ENCODE data around the gene NFIX.
A peak's percentile ranks its signal among the peaks of the same experiment; 100 is the strongest.

Gene NFIX

DNA sequence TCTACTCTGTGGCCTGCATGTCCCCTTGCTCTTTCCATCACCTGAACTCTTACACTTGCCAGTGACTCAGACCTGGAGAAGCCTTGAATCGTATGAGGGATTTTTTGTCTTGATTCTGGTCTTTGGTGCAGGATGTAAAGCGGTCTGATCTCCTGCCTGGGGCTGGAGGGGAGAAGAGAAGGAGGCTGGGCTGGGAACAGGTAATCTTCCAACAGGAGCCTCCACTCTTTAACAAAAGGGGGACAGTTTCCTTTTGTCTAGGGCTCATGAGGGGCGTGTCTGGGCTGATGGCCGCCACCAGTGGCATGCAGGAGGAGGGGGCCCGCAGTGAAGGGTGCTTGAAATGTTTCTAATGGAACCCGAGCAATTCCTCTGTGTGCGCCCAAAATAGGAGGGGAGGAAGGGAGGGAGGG lies 24.7 kb downstream of the NFIX start:
- H3K79me2 ChIP-seq (ENCODE audit: insufficient read depth, low read depth): no peaks in the 10 kb centered on the region
- H3K27me3 ChIP-seq (ENCODE audit: insufficient read depth, low read depth): peaks cover 58% of the 10 kb centered on the region; the same call in 1 of the 2 replicates
- no peak overlapping the region for H3K4me2 ChIP-seq
- H3K27ac ChIP-seq: no peak overlapping the region
- H3K36me3 ChIP-seq (ENCODE audit: insufficient read depth): no peaks in the 10 kb centered on the region
- TF ChIP-seq CTCF (conservative IDR thresholded peaks at IDR 0.05; ENCODE audit: low read depth, low read length): no peak
- H2AFZ ChIP-seq (ENCODE audit: low read depth): no peak overlapping the region
- no peak overlapping the region for H3K4me3 ChIP-seq (IDR thresholded peaks at IDR 0.05; ENCODE audit: insufficient read depth, low read depth, low read length)
- no peak overlapping the region for H3K9ac ChIP-seq
- peaks cover 12% of the 10 kb centered on the region for H3K4me1 ChIP-seq (ENCODE audit: low read depth, poor library complexity, severe bottlenecking)
- H4K20me1 ChIP-seq (ENCODE audit: insufficient read depth): no peaks in the 10 kb centered on the region

DNA sequence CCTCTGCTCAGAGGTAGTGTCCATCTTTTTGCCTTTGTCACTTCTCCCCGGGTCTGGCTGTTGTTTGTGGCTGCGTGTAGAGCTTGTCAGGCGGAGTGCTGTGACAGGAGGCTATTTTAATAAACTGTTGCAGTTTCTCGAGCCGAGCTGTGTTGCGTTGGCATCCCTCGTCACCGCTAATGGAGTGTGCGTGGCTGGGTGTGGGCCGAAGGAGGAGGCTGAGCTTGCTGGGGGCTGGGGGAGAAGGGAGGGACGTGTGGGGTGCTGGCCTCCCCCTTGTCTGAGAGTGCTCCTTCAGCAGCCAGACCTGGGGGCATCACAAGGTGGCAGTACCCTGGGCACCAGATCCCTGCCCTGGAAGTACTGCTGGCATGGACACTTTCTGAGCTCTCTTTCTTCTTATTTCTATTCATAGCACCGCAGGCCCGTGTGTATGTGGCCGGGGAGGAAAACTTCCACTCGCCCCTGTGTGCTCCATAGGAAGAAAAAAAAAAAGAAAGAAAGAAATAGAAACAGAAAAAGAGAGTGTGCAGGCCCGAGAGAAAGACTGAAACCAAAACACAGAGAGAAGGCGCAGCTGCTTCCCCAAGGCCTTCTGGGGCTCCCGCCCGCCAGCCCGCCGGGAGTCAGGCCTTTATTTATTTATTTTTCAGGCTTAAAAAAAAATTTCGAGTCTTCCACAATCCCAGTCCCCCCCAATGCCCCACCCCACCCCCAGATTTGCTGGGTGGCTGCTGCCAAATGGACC lies 27.0 kb downstream of the NFIX start:
- Histone ChIP-seq H2AFZ (ENCODE audit: low read depth) (peak overlapping the region; percentile 79), H3K4me3 (IDR thresholded peaks at IDR 0.05; ENCODE audit: insufficient read depth, low read depth, low read length) (no peak overlapping the region), H3K79me2 (ENCODE audit: insufficient read depth, low read depth) (no peaks in the 10 kb centered on the region), H3K4me2 (peak overlapping the region; percentile 64), H3K4me1 (ENCODE audit: low read depth, poor library complexity, severe bottlenecking) (peaks cover 12% of the 10 kb centered on the region), H3K9ac (peak overlapping the region; percentile 23; the same call in 1 of the 2 replicates), H3K36me3 (ENCODE audit: insufficient read depth) (no peaks in the 10 kb centered on the region), H3K27ac (peak overlapping the region; percentile 40; the same call in 1 of the 2 replicates), H4K20me1 (ENCODE audit: insufficient read depth) (no peaks in the 10 kb centered on the region), H3K27me3 (ENCODE audit: insufficient read depth, low read depth) (peaks cover 54% of the 10 kb centered on the region)
- TF ChIP-seq CTCF (conservative IDR thresholded peaks at IDR 0.05; ENCODE audit: low read depth, low read length): no peak

DNA sequence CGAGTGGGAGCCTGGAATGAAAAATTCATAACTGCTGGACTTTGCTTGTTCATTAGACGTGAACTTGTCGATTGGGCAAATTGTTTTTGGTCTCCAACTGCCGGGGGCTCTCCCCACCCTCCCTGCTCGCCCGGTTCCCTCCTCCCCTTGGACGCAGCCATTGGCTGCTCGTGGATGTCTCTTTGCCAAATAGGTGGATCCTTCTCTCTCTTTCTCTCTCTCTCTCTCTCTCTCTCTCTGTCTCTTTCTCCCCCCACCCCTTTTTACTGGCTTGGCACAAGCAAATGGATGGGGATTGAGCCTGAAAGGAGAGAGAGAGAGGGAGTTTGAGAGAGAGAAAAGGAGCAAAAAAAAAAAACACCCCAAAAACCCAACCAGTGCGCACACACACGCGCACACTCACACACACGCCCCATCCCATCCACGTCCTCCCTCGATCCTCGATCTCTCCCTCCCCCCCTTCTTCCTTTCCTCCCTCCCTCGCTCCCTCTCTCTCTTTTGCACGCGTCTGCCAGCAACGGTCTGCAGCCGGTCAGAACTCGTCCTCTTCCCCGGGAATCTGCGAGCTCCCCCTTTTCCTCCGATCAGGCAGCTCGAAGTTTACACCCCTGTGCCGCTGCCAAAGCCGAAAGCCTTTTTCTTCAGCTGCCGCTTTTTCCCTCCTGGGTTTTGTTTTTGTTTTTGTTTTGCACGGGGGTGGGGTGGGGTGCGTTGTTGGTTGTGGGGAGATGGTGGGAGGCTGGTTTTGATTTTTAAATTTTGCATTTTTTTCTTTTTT lies 27.8 kb downstream of the NFIX start:
- H3K27ac ChIP-seq: peak overlapping the region; percentile 40; the same call in 1 of the 2 replicates
- no peaks in the 10 kb centered on the region for H3K36me3 ChIP-seq (ENCODE audit: insufficient read depth)
- peak overlapping the region; percentile 64 for H3K4me2 ChIP-seq
- H3K27me3 ChIP-seq (ENCODE audit: insufficient read depth, low read depth): peaks cover 60% of the 10 kb centered on the region
- H3K4me3 ChIP-seq (IDR thresholded peaks at IDR 0.05; ENCODE audit: insufficient read depth, low read depth, low read length): no peak overlapping the region
- H4K20me1 ChIP-seq (ENCODE audit: insufficient read depth): no peaks in the 10 kb centered on the region
- peak overlapping the region; percentile 23; the same call in 1 of the 2 replicates for H3K9ac ChIP-seq
- H3K4me1 ChIP-seq (ENCODE audit: low read depth, poor library complexity, severe bottlenecking): peaks cover 12% of the 10 kb centered on the region
- TF ChIP-seq CTCF (conservative IDR thresholded peaks at IDR 0.05; ENCODE audit: low read depth, low read length): no peak
- H2AFZ ChIP-seq (ENCODE audit: low read depth): peak overlapping the region; percentile 79
- H3K79me2 ChIP-seq (ENCODE audit: insufficient read depth, low read depth): no peaks in the 10 kb centered on the region

DNA sequence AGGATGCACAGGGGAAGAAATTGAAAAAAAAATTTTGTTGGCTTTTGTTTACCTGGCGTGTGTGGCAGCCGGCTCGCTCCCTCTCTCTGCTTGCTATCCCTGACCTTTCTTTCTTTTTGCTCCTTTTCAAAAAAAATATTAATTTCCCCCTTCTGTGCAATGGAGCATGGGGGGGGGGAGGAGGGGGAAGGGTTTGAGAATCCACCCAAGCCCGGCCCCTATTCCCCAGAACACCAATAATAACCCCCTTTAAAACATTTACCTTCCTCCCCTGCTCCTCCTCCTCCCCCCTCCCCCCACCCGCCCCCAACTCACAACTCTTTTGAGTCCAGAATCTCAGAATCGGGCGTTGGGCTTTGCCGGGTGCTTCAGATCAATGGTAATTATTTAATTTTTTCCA lies 28.4 kb downstream of the NFIX start:
- Histone ChIP-seq H3K79me2 (ENCODE audit: insufficient read depth, low read depth) (no peaks in the 10 kb centered on the region), H3K4me1 (ENCODE audit: low read depth, poor library complexity, severe bottlenecking) (peaks cover 12% of the 10 kb centered on the region), H3K9ac (peak overlapping the region; percentile 23; the same call in 1 of the 2 replicates), H3K4me3 (IDR thresholded peaks at IDR 0.05; ENCODE audit: insufficient read depth, low read depth, low read length) (no peak overlapping the region), H3K4me2 (peak overlapping the region; percentile 64), H4K20me1 (ENCODE audit: insufficient read depth) (no peaks in the 10 kb centered on the region), H3K36me3 (ENCODE audit: insufficient read depth) (no peaks in the 10 kb centered on the region), H3K27ac (no peak overlapping the region), H3K27me3 (ENCODE audit: insufficient read depth, low read depth) (peaks cover 62% of the 10 kb centered on the region), H2AFZ (ENCODE audit: low read depth) (peak overlapping the region; percentile 79; the same call in 1 of the 2 replicates)
- TF ChIP-seq CTCF (conservative IDR thresholded peaks at IDR 0.05; ENCODE audit: low read depth, low read length): no peak
